Heart left ventricle (tissue), 16 donors: ENCODE measurements around the gene KLF9. TPM values are rescaled to one million over a fixed set of nuclear protein-coding genes. Genes with fewer than 3 reads are reported as not detected.

Experiments used
- ATAC-seq, 4 donors: fragments of 200-7000 bp; cut with Tn5 transposase; one replicate each; pipeline ENCODE4 v1.9.1; 2020 to 2022; ENCODE audit warnings: moderate library complexity in 4 of 4, mild to moderate bottlenecking in 3 of 4, moderate number of reproducible peaks in 1 of 4
- DNase-seq, 5 donors: peaks; one replicate each; pipeline ENCODE4 v3.0.0-alpha.2; 2020
- H3K27ac ChIP-seq, 12 donors: fragments of 200-600 bp; sonication (generic) in 4 of 12; one replicate each; pipeline versions ENCODE4 v1.5.0 to v1.8.0; 2016 to 2022; ENCODE audit warnings: mild to moderate bottlenecking in 2 of 12
- H3K27me3 ChIP-seq, 9 donors: fragments of 200-600 bp; sonication (generic) in 2 of 9; one replicate each; pipeline versions ENCODE4 v1.5.1 to v1.8.0; 2016 to 2022; ENCODE audit warnings: mild to moderate bottlenecking in 3 of 9
- H3K36me3 ChIP-seq, 9 donors: fragments of 200-600 bp; sonication (generic) in 2 of 9; one replicate each; pipeline versions ENCODE4 v1.5.0 to v1.8.0; 2018 to 2022; ENCODE audit warnings: mild to moderate bottlenecking in 2 of 9
- H3K4me1 ChIP-seq, 12 donors: fragments of 200-600 bp; sonication (generic) in 4 of 12; one replicate each; pipeline versions ENCODE4 v1.5.0 to v1.8.0; 2016 to 2022; ENCODE audit warnings: mild to moderate bottlenecking in 3 of 12
- H3K4me3 ChIP-seq, 12 donors: fragments of 200-600 bp; sonication (generic) in 4 of 12; one replicate each; pipeline versions ENCODE4 v1.5.0 to v1.8.0; 2017 to 2022; ENCODE audit warnings: mild to moderate bottlenecking in 9 of 12, moderate library complexity in 4 of 12
- H3K9me3 ChIP-seq, 12 donors: fragments of 200-600 bp; sonication (generic) in 4 of 12; one replicate each; pipeline versions ENCODE4 v1.5.0 to v1.8.0; 2016 to 2022; ENCODE audit warnings: mild to moderate bottlenecking in 1 of 12
- CTCF ChIP-seq, 12 donors: fragments of 200-600 bp; sonication (generic) in 4 of 12; IDR thresholded peaks; one replicate each; pipeline versions ENCODE4 v1.5.0 to v1.8.0; 2018 to 2022; ENCODE audit warnings: antibody characterized with exemption in 12 of 12, mild to moderate bottlenecking in 5 of 12
- POLR2A ChIP-seq, 2 donors: fragments of 450-650 bp; IDR thresholded peaks; one replicate each; pipeline ENCODE4 v1.6.1; 2017; ENCODE audit warnings: antibody characterized with exemption in 2 of 2, mild to moderate bottlenecking in 2 of 2, moderate library complexity in 2 of 2
- WGBS, 4 donors: extraction: QIAGEN DNeasy Blood & Tissue Kit in 2 of 4; methylation state at CpG; one replicate each; pipeline versions ENCODE4 v1.1.5 to v1.1.7; 2013 to 2018; 5-methylcytosine and 5-hydroxymethylcytosine counted together
- intact Hi-C, 10 donors: fragments of 100-400 bp; cut with DNase I; formaldehyde crosslinking; loops; one replicate each; pipeline versions ENCODE4 v1.11.1 to v1.14.2; 2022
- polyA plus RNA-seq, 2 donors: library from polyadenylated mRNA; stranded (reverse); fragments of 200-250 nt; gene quantifications; one replicate each; pipeline ENCODE4 v1.2.3, GENCODE V29; 2013
- total RNA-seq, 9 donors: library from RNA; depleted of rRNA in 2 of 9; stranded (reverse); fragments of >200 nt in 2 of 9; fragmentation: NEBNext Ultra II Directional in 3 of 9; extraction: Animal tissue kit (Norgen Biotek cat#: 25700) in 3 of 9; gene quantifications; one replicate each; pipeline versions ENCODE4 v1.1.0 to v1.2.4, GENCODE V29; 2016 to 2023
- donor health status: ischemic (EF 13 %, LVEDD 7.1; RV severe dilation, severe dysfunction).
- donor health status: healthy with polysubstance abuse.
- donor health status: DM: no; HTN: yes; CAD: no.
- donor health status: DM: no; HTN: no; CAD: no.
- donor health status: ischemic (EF 25% LVEDD 6.9; RV normal size, moderate dysfunction).
- donor health status: ischemic (EF 25% LVEDD 5.7; RV mildly dilated, moderate dysfunction).
- donor health status: healthy.
- donor health status: DM: yes; HTN: yes; CAD: no.
- donor health status: ischemic (EF 35%, LVEDD 5.7; RV mildly dilated, moderate dysfunction).
- donor health status: nonischemic (EF 11% LVEDD 7.7; RV severe dilation, severe dysfunction).
- donor health status: DM: yes; HTN: yes; CAD: no.
- donor health status: PGD.
- donor health status: ischemic (EF 29% LVEDD 5.4; RV normal size, mild dysfunction).
- donor health status: nonischemic (EF 23%, LVEDD 6.1; RV moderate dilation, normal function).

Gene KLF9
- total and polyA plus RNA-seq, 11 donors, result 25.8 to 74.8 (median 46.0) TPM

DNA sequence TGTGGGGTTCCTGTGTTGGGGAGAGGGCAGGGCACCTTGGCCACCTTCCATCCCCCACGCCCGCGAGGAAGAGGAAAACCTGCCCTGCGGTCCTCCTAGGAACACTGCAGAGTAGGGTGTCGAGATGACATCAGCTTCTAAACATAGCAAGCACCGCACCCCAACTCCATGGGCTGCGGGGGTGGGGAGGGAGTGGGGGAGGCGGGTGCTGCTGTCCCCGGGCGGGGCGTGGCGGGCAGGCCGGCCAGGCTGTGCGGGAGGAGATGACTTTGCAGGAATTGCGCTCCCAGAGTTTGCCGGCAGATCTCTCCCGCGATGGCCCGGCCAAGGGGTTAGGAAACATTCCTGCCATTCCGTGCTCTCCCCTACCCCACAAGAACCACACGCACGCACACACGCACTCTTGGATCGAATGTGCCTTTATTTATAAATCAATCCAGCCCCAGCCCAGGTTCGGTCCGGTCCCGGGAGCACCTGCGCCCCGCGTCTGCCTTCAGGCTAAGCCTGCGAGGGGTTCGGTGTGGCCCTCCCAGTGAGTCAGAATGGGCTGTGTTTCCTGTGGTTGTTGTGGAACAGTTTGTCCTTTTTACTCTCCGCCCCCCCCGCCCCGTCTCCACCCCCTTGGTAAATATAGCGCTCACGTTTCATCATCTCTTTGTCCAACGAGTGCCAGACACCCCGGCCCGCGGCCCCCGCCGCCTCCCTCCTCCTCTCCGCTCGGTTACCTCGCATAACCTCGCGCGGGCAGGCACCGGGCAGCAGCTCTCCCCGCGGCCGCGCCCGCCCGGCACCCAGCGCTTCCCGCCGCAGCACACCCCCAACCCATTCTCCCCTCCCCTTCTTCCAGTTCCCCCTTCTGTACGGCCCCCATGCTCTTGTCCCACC is 5.3 kb upstream of the KLF9 start:
- peak overlapping the region; percentile 98 to 100 (median 100) for H3K27ac ChIP-seq
- peak; percentile 51 to 76 (median 74) for ATAC-seq
- H3K4me1 ChIP-seq, result peaks cover 24 to 66% (median 52%) of the 10 kb centered on the region in 12 donors
- TF ChIP-seq POLR2A (IDR thresholded peaks at IDR 0.05) (peak in 1 of 2 donors; percentile 77), CTCF (IDR thresholded peaks at IDR 0.05) (peak in 2 of 12 donors; percentile 17 to 36)
- H3K4me3 ChIP-seq, result peak overlapping the region; percentile 19 to 81 (median 58)
- H3K27me3 ChIP-seq, result no peaks in the 10 kb centered on the region
- WGBS, 4 donors, result 1% methylated on average over 37 to 60 of the region's 60 CpGs
- H3K9me3 ChIP-seq, result no peaks in the 10 kb centered on the region
- no peaks in the 10 kb centered on the region for H3K36me3 ChIP-seq
- peak; percentile 96 to 98 (median 96) for DNase-seq
- intact Hi-C loops, result loop anchor here in 9 of 10 donors (1.0 to 10.0 kb wide), 13 partner anchors 7 to 1945 kb away; partner anchors contain the start of gene ZFAND5 (in 2 of the 9)

GRCh38 chr9:70418822-70419555 is 4.5 kb upstream of the KLF9 start:
- 0 to 1% (median 0%) methylated on average over 47 to 65 of the region's 65 CpGs for WGBS, 4 donors
- ATAC-seq (peak; percentile 47 to 74 (median 58)), DNase-seq (peak; percentile 96 to 99 (median 98))
- H3K27ac ChIP-seq, result peak overlapping the region; percentile 98 to 100 (median 100)
- peaks cover 24 to 70% (median 55%) of the 10 kb centered on the region in 12 donors for H3K4me1 ChIP-seq
- peak overlapping the region; percentile 19 to 81 (median 58) for H3K4me3 ChIP-seq
- intact Hi-C loops, result loop anchor here in 7 of 10 donors (1.0 to 10.0 kb wide), 4 partner anchors 154 to 1946 kb away; partner anchors contain the start of gene ZFAND5 (in 2 of the 7)
- no peaks in the 10 kb centered on the region for H3K27me3 ChIP-seq
- no peaks in the 10 kb centered on the region for H3K36me3 ChIP-seq
- no peaks in the 10 kb centered on the region for H3K9me3 ChIP-seq
- peak; percentile 23 to 94 for TF ChIP-seq POLR2A (IDR thresholded peaks at IDR 0.05)
- TF ChIP-seq CTCF (IDR thresholded peaks at IDR 0.05), result no peak

DNA sequence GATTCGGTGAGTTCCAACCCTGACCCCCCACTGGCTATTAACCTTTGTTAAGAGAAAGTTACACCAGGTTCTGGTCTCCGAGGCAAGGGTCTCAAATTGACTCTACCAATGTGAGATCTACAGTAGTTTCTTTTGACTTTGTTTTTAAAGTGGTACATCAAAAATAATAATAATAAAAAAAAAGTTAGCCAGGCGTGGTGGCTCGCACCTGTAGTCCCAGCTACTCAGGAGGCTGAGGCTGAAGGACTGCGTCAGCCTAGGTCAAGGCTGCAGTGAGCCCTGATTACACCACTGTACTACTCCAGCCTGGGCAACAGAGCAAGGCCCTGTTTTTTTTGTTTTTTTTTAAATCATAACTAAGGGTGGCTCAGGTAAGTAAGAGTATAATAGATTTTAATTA is 1.0 kb upstream of the KLF9 start:
- H3K4me3 ChIP-seq, result peak overlapping the region in 3 of 12 donors; percentile 80 to 90 (median 90)
- no peak for TF ChIP-seq POLR2A (IDR thresholded peaks at IDR 0.05)
- no peak for TF ChIP-seq CTCF (IDR thresholded peaks at IDR 0.05)
- intact Hi-C loops, result loop anchor here in 3 of 10 donors (10.0 kb wide), 2 partner anchors 151 to 1949 kb away; partner anchors contain the start of gene ZFAND5 (in 2 of the 3)

More for the DNA sequence above, 1.0 kb upstream of the KLF9 start:
- 82 to 87% (median 83%) methylated on average over 5 of the region's 5 CpGs for WGBS, 4 donors
- Histone ChIP-seq H3K9me3 (no peaks in the 10 kb centered on the region), H3K27me3 (no peaks in the 10 kb centered on the region), H3K4me1 (peaks cover 10 to 52% (median 40%) of the 10 kb centered on the region in 12 donors), H3K36me3 (no peaks in the 10 kb centered on the region), H3K27ac (peak overlapping the region in 11 of 12 donors; percentile 98 to 100 (median 100))
- DNase-seq (no peak), ATAC-seq (no peak)
